NCI-H748 (cell line): ENCODE data around the gene NADK.
A peak's percentile ranks its signal among the peaks of the same experiment; 100 is the strongest.
"Not testable (repeated sequence)": the region's sequence is repeated elsewhere in the genome, so short reads cannot be mapped to it uniquely, and the experiment has no call there.

Source experiments
- DNase-seq: peaks from one replicate; lab custom pipeline; 2025; ENCODE audit not compliant: unreplicated experiment; lab: John Stamatoyannopoulos, UW

NADK gene

DNA sequence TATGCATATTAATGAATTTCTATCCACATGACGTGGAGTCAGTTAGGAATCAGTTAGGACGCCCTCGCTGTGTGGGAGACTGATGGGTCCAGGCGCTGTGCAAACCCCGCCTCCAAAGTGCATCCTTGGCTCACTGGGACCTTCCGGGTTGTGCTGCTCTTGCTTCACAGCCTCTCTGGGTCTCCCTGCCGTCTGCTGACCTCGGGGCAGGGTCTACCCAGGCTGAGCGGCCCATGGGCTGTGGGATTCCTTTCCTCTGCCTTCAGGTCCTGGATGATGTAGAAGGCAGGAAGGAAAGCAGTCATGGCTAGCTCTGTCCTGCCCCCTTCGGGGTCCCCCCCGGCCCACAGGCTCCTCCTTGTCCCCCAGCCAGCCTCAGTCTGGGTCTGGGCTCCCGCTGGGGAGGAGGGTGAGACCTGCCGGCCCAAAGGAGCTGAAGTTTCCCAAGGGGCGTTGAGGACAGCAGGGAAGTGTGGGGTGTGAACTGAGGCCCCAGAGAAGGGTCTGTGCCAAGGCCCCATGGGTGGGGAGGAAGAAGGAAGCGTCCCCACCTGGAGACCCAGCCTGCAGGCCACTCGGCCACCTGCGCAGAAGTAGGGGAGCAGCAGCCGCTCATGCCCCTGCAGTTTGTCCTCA lies 29.5 kb downstream of the NADK start:
- no peak for DNase-seq

DNA sequence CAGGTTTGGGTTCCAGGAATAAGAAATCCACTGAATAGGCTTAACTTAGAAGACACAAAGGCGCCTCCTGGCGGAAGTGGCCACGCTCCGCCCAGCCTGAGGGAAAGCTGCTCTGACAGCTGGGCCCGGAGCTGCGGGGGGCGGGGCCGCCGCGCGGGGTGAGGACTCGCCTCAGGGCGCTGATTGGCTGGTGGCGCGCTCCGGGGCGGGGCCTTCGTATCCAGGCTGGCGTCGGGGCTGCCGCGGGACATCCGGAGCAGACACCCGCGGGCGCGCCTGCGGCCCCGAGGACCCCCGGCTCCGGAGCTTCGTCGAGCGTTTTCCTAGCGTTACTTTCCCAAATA lies 31.7 kb downstream of the NADK start:
- DNase-seq = not testable (repeated sequence)

DNA sequence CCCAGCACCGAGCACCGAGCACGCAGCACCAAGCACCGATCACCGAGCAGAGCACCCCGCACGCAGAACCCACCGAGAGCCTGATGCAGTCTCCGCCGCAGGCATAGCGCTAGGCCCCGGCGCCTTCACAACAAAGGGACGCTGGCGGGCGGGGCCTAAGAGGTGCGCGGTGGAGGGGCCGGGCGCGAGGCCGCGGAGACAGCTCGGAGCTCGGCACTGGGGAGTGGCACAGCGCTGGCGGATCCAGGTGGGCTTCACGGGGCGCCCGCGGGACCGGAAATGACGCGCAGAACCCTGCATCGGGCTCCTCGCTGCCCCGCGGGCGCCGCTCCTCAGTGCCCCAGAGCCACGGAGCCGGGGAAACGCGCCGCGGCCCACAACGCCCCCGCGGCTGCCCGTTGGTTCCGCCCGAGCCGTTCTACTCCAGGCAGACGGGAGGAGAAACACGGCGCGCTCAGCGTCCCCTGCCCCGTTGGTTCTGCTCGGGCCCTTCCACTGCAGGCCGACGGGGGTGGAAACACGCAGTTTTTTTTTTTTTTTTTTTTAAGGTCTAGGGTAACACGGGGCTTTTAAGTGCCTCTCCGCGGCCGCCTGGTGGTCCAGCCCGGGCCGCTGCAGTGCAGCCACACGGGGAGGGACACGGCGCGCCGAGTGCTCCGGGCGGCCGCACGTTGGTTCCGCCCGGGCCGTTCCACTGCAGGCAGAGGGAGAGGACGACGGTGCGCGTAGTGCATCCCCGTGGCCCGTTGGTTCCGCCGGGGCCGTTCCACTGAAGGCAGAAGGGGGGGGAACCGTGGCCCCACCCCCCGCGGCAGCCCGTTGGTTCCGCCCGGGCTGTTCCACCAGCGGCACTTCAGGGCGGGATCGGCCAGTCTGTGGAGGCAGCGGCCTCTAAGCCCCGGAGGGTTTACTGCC lies 32.4 kb downstream of the NADK start:
- peak; percentile 2 for DNase-seq

DNA sequence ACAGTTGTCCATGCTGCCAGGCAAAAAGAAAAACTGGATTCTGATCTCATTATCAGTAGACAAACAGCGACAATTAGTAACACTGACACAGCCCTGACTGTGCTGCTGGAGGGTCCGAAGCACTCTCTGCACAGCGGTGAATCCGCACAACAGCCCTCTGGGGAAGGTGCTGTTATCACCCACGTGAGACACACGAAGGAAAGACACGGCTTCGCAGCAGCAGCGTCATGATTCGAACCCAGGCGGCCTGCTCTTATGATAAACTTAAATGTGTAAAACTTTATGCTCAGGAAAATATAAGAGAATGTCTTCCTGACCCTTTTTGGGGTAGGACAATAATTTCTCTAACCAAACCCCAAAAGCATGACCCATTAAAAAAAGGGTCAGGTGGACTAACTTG lies 35.7 kb downstream of the NADK start:
- not testable (repeated sequence) for DNase-seq

DNA sequence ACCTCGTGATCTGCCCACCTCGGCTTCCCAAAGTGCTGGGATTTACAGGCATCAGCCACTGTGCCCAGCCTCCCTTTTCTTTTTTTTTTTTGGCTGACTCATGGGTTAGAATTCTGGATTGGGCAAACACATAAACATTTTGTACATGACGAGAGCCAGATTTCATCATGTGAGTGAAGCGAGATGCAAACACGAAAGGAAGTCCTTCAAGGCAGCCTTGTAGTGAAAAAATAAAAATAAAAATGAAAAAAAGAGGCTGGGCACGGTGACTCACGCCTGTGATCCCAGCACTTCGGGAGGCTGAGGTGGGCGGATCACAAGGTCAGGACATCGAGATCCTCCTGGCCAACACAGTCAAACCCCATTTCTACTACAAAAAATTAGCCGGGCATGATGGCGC lies 37.3 kb downstream of the NADK start:
- DNase-seq = not testable (repeated sequence)

DNA sequence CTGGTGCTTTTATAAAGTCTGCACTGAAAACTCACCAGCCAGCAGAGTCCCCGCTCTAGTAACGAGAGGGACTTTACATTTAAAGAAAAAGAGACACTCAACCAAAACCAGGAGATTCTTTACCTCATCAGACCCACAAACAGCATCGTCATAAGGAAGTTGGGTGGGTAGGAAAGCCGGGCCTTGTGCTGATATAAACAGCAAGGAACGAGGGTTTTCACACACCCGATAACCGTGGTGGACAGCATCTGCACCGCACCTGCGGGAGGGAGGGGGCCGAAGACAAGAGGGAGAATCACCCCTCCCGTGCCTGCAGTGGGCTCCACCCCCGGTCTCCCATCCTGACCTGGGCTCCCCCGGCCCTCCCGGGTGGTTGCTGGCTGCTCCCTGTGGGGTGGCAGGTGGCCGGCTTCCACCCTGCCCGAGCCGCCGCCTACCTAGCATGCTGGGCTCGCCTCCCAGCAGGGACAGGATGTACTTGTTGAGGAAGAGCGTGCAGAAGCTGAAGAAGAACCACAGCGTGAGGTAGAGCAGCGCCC lies 39.4 kb downstream of the NADK start:
- DNase-seq = not testable (repeated sequence)

DNA sequence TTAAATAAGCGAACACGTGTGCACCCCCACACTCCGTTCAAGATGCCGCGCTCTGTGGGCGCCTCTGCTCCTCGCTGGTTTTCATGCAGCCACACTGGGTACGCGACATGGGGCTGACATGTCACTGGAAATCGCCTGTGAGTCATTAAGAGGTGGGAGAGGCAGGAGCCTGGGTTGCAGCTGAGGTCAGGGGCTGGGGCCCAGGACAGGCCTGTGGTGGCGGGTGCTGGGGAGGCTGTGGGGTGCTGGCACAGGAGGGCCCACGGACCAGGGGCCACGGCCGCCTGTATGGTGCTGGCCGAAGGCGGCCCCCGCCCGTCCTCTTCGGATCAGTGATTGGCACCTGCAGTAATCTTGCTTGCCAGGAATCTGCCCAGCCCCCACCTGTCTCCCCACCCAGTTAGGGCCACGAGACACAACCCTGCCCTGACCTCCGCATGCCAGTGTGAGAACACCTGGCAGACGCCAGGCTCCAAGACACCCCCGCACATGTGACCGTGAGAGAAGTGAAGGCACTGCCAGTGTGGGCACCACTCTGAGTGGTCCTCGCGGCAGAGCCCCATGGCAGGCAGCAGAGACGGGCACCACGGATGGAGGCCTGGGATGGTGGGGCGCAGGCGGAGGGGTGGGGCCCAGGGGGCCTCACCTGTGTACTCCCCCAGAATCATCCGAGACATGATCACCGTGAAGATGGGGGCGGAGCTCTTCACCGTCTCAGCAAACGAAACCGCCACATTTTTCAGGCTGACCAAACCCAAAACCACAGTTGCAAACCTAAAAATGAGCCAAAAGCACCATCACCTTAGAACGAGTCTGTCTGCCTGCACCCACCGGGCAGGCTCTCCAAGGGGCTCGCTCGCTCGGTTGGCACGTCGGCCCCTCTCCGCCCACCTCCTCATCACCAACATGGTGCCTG lies 40.3 kb downstream of the NADK start:
- not testable (repeated sequence) for DNase-seq

DNA sequence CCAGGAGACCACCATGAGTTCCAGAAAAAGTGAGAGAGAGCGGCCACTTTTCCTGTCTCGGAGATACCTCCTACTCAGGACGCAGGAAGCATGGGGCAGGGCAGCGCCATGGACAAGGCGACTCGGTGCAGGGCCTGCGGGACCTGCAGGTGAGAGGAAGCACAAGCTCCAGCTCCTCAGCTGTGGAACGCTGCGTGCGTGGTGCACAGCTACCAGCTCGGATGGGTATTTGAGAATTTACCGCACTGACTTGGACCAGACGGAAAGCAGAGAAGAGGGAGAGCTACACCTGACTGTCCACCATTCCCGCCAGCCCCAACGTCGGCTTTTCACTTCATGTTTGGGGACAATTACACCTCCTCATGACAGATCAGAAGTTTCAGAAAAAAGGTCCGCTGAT lies 45.9 kb downstream of the NADK start:
- no peak for DNase-seq

DNA sequence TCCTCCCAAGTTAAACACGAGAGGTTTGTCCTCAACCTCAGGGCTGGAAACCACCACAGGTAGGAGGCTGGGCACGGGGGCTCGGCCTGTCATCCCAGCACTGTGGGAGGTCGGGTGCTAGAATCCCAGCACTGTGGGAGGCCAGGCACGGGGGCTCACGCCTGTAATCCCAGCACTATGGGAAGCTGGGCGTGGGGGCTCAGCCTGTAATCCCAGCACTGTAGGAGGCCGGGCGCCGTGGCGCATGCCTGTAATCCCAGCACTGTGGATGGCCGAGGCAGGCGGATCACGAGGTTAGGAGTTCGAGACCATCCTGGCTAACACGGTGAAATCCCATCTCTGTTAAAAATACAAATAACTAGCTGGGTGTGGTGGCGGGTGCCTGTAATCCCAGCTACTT lies 47.4 kb downstream of the NADK start:
- no peak for DNase-seq

DNA sequence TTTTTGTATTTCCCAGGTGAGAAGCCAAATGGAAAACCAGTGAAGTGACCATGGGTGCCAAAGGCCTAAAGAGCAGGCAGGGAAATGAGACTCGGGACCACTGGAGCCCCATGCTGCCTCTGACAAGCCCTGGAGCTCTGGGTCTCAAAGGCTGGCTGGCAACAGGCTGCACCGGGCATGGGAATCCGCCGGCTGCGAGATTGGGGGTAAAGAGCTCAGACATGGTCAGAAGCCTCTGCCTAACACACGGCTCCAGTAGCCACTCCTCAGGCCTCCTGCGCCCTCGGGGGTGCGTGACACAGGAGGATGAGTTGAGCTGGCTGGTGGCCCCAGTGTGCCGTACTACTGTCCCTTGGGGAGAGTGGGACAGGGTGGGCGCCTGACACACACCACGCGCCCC lies 48.0 kb downstream of the NADK start:
- not testable (repeated sequence) for DNase-seq

DNA sequence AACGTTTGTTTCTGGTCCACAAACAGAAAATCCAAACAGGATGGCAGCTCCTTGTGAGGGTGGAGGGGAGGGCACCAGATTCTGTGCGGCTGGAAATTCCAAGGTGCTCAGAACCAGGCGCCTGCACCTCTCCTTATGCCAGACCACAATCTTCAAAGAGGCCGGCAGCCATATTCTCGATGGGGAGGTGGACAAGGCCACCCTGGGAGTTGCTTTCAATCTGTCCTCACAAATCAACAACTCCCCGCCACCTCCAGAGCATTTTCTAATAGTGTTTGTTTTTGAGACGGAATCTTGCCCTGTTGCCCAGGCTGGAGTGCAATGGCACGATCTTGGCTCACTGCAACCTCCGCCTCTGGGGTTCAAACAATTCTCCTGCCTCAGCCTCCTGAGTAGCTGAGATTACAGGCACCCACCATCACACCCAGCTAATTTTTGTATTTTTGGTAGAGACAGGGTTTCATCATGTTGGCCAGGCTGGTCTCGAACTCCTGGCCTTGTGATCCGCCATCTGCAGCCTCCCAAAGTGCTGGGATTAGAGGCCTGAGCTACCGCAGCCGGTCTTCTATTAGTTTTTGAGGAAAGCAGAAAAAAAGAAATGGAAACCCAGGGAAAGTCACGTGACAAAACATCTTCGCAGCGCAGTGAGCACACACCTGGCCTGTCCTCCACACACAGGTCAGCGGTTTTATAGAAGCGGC lies 49.0 kb downstream of the NADK start:
- DNase-seq = not testable (repeated sequence)

DNA sequence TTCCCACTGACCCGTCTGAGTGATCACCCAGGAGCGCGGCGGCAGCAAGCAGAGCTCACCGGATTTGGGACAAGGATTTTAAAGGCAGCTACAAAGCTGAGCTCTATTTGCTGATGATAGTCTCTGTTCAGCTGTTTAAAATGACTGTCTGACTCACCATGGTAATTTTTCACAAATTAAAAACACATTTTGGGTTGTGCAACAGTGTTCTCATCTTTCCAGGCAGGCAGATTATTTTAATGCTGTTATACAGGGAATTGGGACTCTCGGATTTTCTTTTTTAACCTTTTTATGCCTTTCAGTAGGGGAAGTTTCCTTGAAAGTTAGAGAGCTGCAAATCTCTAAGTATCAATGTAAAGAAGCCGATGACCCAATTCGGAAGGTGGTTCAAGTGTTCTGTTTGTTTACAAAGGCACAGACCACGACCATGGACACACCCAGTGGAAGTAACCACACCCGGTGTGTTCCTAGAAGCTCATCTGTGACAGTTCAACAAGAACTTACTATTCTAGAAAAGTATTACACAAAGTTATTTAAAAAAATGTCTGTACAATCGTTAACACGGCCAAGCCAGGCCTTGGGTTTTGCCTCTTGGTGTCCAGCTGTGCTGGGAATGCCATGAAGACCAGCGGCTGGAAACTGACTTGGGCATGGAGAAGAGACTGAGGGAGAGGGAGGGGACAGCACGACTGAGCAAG lies 49.8 kb downstream of the NADK start:
- not testable (repeated sequence) for DNase-seq

DNA sequence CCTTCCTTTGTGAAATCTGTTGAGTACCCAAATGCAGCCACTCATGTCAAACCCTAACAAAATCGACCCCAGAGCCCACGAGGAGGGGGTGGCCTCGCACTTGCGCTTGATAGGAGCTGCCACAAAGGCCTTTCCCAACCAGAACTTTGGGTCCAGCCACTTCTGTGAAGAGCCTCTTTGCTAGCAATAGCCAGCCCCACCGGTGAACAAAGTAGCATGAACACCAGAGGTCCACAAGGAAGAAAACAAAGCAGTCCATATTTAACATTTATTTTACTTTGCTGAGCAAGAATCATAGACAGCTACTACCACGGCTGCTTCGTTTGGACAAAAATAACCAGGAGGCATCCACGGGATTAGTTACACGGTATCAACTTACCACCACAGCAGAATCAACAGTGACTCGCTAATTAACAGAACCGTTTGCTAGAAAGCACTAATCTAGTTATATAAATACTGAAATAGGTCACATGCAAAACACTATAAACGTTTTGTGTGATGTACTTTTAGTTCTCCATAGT lies 51.1 kb downstream of the NADK start:
- DNase-seq = not testable (repeated sequence)

DNA sequence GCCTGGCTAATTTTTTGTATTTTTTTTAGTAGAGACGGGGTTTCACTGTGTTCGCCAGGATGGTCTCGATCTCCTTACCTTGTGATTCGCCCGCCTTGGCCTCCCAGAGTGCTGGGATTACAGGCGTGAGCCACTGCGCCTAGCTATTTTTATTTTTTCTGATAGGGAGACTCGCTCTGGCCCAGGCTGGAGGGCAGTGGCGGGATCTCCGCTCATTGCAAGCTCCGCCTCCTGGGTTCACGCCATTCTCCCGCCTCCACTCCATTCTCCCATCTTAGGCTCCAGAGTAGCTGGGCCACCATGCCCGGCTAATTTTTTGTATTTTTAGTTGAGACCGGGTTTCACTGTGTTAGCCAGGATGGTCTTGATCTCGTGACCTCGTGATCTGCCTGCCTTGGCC lies 52.2 kb downstream of the NADK start:
- not testable (repeated sequence) for DNase-seq

DNA sequence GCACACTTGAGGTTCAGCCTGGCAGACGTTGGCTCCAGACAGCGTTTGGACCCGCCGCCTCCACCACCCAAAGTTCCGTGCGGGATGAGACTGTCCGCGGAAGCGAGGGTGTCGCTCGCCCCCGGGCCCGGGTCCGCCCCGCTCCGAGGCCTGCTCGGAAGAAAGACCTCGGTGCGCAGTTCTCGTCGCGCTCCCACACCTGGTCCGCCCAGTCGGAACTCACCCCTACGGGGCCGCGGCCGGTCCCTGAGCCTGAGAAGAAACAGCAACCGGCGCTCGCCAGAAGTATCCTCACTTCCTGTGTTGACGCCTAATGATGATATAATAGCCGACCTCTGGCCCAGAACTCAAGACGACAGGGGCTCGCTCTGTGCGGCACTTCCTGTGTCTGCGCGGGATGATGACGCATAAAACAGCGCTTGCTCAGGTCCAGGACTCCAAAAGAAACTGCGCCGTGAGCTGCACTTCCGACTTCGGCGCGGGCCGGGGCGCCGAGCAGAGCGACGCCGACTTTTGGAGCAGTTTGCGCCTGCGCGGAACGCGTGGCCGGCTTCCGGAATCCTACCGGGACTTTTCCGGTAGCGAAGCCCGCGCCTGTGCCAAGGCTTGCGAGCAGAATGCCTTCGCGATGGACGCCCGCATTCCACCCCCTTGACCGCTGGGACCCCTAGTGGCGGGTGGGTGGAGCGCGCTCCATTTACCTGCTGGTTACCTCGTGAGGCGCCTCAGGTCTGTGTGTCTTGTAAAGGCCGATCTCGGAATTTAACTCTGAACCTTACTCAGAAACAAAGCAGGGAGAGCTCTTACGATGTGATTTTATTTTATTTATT lies 54.0 kb downstream of the NADK start, which contains the start of gene CDK11A:
TSS of gene CDK11A (minus strand) at position 323 of the 830 bp plus-strand sequence. CDS start 1,539 bp downstream, outside the sequence.
- DNase-seq = peak; percentile 98

DNA sequence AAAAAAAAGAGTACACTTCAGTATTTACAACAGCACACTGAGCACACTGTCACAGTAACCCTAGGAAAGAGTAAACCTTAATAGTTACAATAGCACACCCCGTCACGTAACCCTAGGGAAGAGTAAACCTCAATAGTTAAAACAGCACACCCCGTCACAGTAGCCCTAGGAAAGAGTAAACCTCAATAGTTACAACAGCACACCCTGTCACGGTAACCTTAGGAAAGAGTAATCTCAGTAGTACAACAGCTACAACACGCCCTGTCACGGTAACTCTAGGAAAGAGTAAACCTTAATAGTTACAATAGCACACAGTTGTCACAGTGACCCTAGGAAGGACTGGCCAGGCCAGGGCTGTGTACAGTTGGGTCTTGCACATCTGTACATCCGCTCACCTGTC lies 57.1 kb downstream of the NADK start:
- no peak for DNase-seq

DNA sequence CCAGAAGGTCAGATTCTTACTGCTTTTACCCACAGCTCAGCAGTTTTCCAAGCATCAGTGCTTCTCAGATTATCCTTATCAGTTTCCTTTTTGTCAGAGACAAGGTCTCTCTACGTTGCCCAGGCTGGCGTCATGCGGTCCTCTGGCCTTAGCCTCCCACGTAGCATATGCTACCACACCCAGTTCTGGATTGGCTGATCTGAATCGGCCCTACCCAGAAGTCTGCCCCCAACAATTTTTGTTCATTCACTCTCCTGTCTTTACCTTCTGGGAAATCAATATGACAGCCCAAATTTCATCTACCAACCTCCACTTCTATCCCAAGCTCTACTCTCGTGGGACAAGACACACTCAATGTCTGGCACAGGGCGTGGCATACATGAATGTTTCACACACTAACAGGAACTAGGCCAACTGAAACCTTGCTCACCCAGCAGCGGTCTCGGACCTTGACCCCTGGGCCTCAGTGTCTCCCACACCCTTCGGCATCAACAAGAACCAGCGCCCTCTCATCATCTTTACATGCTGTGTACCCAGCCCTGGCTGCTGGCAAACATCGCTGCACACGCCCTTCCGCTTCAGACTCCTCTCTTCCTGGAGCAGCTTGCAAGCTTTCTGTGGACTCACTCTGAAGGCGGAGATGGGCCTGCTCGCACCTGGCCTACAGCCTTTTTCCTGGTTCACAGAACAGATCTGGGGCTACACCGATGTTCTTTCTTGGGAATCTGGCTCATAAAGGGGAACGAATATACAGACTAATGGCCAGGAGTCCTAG lies 63.0 kb downstream of the NADK start:
- not testable (repeated sequence) for DNase-seq

DNA sequence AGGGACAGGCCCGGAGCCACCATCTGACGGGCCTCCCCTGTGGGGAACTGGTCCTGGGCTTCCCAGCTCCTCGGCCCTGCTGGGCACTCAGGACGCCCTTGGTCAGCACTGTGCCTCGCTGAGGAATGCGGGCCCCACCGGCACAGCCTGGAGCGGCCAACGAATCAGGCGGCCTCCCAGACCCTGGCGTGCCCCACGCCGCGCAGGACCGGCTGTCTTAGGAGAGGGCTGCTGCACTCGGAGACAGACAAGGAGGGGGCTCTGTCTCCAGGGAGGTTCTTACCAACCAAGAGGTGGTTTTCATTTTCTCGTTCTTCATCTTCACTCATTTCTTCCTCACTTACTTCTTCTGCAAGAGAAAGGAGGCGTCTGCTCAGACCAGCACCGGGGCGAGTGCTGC lies 70.4 kb downstream of the NADK start:
- not testable (repeated sequence) for DNase-seq
